HAP-1 (cell line): ENCODE results near the gene SV2C.
"Not testable (repeated sequence)": the region's sequence is repeated elsewhere in the genome, so short reads cannot be mapped to it uniquely, and the experiment has no call there.

ENCODE experiments used
- DNase-seq, 2 experiments: peaks; one replicate each; pipeline ENCODE4 v3.0.0-alpha.2; 2016 to 2020; ENCODE audit warnings: low spot score in 2 of 2
- H3K27me3 ChIP-seq: fragments of 250-450 bp; sonication (Bioruptor Pico); 2 replicates; pipeline ENCODE4 v1.5.1; 2020; ENCODE audit warnings: low read depth, mild to moderate bottlenecking, moderate library complexity
- H3K36me3 ChIP-seq: fragments of 250-450 bp; sonication (Bioruptor Pico); replicated peaks from 2 replicates; pipeline ENCODE4 v1.5.1; 2020; ENCODE audit warnings: mild to moderate bottlenecking
- H3K4me1 ChIP-seq: fragments of 250-450 bp; sonication (Bioruptor Pico); 2 replicates; pipeline ENCODE4 v1.5.1; 2020; ENCODE audit warnings: mild to moderate bottlenecking
- H3K4me3 ChIP-seq: fragments of 250-450 bp; sonication (Bioruptor Pico); 2 replicates; pipeline ENCODE4 v1.5.1; 2020; ENCODE audit warnings: mild to moderate bottlenecking, moderate library complexity
- H3K9me3 ChIP-seq: fragments of 250-450 bp; sonication (Bioruptor Pico); 2 replicates; pipeline ENCODE4 v1.5.1; 2020; ENCODE audit warnings: mild to moderate bottlenecking, moderate library complexity
- in situ Hi-C: fragments of 300-500 bp; cut with MboI; formaldehyde crosslinking; loops from 3 replicates; pipeline ENCODE4 v1.14.3; 2020; ENCODE audit warnings: low sequenced_read_pairs, inconsistent platforms, mixed read lengths

SV2C gene

DNA sequence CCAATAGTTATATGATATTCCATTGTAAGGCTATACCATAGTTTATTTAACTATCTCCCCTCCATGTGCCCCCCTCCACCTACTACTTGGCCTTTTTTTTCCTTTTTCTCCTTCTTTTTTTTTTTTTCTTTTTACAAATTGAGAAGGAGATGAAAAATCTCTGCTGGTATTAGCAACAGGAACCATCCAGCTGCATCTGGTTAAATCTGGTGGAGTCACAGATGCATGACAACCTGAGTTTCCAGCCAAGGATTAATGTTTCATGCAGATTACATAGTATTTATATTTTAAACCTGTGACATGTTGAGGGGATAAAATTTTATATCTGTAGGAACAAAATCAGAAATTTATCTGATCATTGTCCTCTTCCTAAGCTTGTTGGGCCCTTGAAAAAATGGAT, 191.4 kb downstream of the SV2C start:
- Histone ChIP-seq H3K27me3 (peaks cover 2% of the 10 kb centered on the region), H3K9me3 (no peaks in the 10 kb centered on the region), H3K4me1 (no peaks in the 10 kb centered on the region), H3K36me3 (no peaks in the 10 kb centered on the region), H3K4me3 (no peak overlapping the region)
- no peak for DNase-seq
- in situ Hi-C loops, result no loop called here

DNA sequence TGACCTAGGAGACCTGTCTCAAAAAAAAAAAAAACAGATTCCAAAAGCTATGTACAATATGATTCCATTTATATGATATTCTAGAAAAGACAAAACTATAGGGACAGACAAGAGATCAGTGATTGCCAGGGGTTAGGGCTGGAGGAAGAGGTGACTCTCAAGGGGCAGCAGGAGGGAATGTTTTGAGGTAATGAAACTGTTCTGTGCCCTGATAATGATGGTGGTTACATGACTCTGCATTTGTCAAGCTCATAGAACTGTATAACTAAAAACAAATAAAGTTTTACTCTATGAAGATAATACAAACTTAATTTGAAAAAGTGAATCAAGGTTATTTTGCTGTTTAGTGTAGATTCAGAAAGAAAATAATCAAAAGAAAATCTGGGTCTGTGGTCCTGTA, 194.6 kb downstream of the SV2C start:
- Histone ChIP-seq H3K27me3 (no peaks in the 10 kb centered on the region; the same call in 1 of the 2 replicates), H3K36me3 (no peaks in the 10 kb centered on the region), H3K4me3 (no peak overlapping the region), H3K4me1 (no peaks in the 10 kb centered on the region), H3K9me3 (no peaks in the 10 kb centered on the region)
- no peak for DNase-seq
- in situ Hi-C loops, result no loop called here

DNA sequence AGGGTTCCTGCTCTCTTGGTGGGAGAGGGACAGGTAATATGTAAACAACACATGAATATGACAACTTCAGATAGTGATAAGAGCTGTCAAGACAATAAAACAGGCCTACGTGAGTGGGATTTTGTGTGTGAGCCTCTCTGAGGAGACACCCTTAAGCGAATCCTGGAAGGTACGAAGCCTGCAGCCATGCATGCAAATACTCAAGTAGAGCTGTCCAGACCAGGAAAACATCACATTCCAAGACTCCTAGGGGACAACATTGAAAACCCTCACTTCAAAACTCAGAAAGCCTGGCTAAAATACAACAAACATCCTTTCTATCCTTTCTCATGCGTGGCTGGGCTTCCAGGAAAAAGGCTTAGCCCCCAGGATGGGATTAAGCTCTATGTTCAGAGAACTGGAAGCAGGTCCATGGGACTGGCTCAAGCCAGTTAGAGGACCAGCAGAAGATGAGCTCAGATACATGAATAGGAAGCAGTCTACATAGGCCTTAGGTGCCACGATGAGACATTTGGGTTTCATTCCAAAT, 195.1 kb downstream of the SV2C start:
- H3K36me3 ChIP-seq, result no peaks in the 10 kb centered on the region
- no peak overlapping the region for H3K4me3 ChIP-seq
- H3K4me1 ChIP-seq, result no peaks in the 10 kb centered on the region
- no peaks in the 10 kb centered on the region for H3K9me3 ChIP-seq
- DNase-seq, result no peak
- H3K27me3 ChIP-seq, result no peaks in the 10 kb centered on the region; the same call in 1 of the 2 replicates
- in situ Hi-C loops, result no loop called here

DNA sequence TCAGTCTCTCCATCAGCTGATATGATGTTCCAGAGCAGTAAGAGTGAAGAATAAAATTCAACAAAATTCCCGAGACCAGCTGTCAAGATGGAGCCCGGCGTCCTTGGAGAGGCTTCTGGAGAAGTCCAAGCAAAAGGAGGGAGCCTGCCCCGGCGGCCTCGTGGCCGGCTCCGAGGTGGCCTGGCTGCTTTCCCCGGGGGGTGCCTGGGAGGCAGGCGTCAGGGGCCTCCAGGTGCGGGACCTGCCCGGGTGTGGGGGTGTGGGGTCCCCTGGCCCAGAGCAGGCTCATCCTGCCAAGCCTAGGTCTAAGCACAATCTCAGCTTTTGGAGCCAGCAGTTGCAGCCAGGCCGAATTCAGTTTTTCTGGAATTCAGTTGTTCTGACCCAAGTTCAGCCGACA, 197.3 kb downstream of the SV2C start:
- H3K9me3 ChIP-seq, result no peaks in the 10 kb centered on the region
- no peak overlapping the region for H3K4me3 ChIP-seq
- no peaks in the 10 kb centered on the region for H3K36me3 ChIP-seq
- no peaks in the 10 kb centered on the region; the same call in 1 of the 2 replicates for H3K27me3 ChIP-seq
- in situ Hi-C loops, result no loop called here
- DNase-seq, result no peak
- H3K4me1 ChIP-seq, result no peaks in the 10 kb centered on the region

DNA sequence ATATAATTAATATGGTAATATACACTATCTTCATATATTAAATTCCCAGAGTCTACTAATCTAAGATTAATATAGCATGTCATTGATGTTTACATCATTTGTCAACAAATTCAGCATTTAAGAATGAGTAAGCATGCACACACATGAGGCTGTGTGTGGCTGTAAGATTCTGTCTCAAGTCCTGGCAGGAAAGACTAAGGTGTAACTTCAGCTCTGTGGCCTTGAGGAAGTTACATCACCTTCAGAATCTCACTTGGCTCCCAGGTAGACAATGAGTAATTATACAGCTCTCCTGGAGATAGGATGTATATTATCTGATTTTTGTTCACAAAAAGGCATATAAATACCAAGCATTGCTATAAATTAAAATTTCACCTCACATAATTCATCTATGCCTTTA, 200.5 kb downstream of the SV2C start:
- no peak for DNase-seq
- Histone ChIP-seq H3K27me3 (no peaks in the 10 kb centered on the region; the same call in 1 of the 2 replicates), H3K9me3 (no peaks in the 10 kb centered on the region), H3K4me1 (no peaks in the 10 kb centered on the region), H3K36me3 (no peaks in the 10 kb centered on the region), H3K4me3 (no peak overlapping the region)
- in situ Hi-C loops, result no loop called here

DNA sequence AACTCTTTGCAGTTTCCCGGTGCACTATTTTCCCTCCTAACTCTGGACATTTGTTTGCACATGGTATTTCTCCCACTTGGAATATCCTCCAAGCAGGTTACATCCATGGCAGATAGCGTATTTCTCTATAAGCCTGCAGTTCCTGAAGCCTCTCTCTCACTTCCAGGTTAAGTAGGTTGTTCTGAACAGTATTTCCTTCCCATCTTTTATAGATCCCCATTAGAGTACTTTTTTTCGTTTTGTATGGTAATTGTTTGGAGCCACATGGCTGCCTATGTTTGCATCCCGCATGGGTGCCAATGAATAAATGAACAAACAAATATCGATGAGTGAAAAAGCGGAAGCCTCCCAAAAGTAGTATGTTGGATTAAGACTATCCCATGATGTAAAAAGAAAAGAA, 206.5 kb downstream of the SV2C start:
- in situ Hi-C loops, result no loop called here
- H3K4me1 ChIP-seq, result no peaks in the 10 kb centered on the region

DNA sequence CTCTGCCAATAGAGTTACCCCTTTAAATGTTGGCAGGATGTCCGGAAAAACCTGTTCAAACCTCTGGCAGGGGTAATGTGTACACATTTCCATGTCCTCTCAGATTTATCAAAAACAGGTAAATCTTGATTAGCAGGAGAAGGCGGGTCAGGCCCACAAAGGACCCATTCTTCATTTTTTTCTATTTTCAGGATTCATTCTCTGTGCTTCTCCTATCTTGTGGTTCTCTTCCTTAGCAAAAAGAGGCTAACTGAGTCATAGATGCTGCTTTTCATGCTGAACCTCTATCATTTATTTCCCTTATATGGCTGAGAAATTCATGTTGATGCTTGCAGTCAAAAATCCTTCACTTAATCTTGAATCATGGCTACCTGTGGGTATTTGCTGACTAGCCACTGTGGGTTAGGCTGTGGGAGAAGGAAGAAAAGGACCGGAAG, 207.2 kb downstream of the SV2C start:
- Histone ChIP-seq H3K4me3 (no peak overlapping the region), H3K4me1 (no peaks in the 10 kb centered on the region), H3K9me3 (no peaks in the 10 kb centered on the region), H3K27me3 (no peaks in the 10 kb centered on the region), H3K36me3 (no peaks in the 10 kb centered on the region)
- no peak for DNase-seq
- in situ Hi-C loops, result no loop called here

More for the DNA sequence above, 206.5 kb downstream of the SV2C start:
- Histone ChIP-seq H3K9me3 (no peaks in the 10 kb centered on the region), H3K36me3 (no peaks in the 10 kb centered on the region), H3K27me3 (no peaks in the 10 kb centered on the region), H3K4me3 (no peak overlapping the region)
- DNase-seq, result no peak

DNA sequence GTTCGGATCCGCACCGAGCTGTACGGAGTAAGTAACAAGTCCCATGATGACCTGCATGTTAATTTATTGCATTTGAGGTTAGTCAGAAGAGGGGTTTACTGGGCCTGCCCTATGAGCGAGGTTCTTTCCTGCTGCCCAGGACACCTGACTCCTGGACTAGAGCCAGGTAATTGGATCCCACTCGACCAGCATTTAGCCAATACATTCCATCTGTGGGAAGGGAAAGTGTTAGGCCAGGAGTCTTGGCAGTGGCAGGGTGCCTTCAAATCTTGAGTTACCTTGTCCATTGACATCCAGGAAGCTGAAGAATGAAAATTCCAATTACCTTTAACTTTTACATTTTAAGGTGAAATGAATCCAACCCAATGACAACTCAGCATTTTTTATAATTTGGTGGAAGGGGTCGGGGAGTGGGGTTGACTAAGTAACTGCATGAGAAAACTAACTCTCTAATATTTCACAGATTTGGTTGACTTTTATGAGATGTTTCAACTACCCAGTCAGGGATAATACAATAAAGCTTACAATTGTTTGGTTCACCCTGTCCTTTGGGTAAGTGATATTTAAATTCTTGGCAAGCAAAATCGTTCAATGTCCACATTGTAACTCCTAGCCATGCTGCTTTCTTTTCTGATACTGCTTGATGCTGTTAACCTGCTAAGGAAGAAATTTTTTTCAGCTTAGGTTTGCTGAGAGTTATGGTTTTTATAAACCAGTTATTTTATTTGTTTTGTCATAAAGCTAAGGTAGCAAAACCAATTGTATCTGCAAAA, 208.3 kb downstream of the SV2C start:
- no peaks in the 10 kb centered on the region for H3K36me3 ChIP-seq
- in situ Hi-C loops, result no loop called here
- no peaks in the 10 kb centered on the region for H3K9me3 ChIP-seq
- no peaks in the 10 kb centered on the region for H3K27me3 ChIP-seq
- H3K4me3 ChIP-seq, result no peak overlapping the region
- no peak for DNase-seq
- no peaks in the 10 kb centered on the region for H3K4me1 ChIP-seq

DNA sequence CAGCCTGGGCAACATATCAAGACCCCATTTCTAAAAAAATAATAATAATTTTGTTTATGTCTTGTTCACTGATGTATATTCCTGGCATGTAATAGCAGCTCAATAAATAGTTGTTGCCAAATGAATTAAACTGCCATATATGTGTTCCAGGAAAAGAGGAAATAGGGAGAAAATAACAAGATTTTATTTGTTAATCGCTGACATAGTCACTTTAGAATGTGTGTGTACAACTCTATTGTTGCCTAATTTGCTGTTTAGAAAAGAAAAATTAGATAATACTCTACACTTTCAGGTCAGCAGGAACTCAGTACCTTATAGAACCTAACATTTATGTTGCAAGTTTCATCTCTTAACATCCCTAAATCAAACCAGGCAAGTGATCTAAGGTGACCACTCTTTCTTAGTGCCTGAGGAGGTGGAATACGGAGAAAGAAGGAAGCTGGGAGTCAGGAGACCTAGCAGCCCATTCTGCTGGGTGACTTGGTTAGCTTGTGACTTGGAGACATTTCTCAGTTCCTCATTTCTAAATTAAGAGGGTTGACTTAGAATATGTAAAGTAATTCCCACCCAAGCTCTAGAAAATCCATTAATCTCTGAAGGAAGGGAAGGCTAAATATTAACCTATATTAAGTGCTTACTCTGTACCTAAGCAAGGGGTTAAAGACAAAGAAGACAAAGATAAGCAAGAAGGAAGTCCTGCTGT, 209.6 kb downstream of the SV2C start:
- H3K4me1 ChIP-seq, result no peaks in the 10 kb centered on the region
- H3K4me3 ChIP-seq, result no peak overlapping the region
- no peaks in the 10 kb centered on the region for H3K36me3 ChIP-seq
- H3K27me3 ChIP-seq, result peaks cover 3% of the 10 kb centered on the region; the same call in 1 of the 2 replicates
- no peak for DNase-seq
- H3K9me3 ChIP-seq, result no peaks in the 10 kb centered on the region
- in situ Hi-C loops, result no loop called here

DNA sequence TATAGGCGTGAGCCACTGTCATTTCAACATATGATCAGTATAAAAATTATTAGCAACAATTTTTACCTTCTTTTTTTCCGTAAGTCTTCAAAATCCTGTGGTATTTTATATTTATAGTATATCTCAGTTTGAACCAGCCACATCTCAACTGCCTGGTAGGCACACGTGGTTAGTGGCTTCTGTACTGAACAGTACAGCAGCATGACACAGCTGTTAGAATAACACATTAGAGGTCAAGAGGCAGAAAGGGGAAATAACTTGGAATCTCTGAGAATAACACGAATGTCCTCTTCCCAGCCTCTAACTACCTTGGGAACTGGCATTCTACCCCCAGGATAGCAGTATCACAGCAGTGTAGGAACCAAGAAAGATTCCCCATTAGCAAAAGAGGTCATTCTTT, 211.4 kb downstream of the SV2C start:
- Histone ChIP-seq H3K4me3 (no peak overlapping the region), H3K9me3 (no peaks in the 10 kb centered on the region), H3K4me1 (no peaks in the 10 kb centered on the region), H3K36me3 (no peaks in the 10 kb centered on the region), H3K27me3 (peaks cover 11% of the 10 kb centered on the region)
- DNase-seq, result no peak
- in situ Hi-C loops, result no loop called here

DNA sequence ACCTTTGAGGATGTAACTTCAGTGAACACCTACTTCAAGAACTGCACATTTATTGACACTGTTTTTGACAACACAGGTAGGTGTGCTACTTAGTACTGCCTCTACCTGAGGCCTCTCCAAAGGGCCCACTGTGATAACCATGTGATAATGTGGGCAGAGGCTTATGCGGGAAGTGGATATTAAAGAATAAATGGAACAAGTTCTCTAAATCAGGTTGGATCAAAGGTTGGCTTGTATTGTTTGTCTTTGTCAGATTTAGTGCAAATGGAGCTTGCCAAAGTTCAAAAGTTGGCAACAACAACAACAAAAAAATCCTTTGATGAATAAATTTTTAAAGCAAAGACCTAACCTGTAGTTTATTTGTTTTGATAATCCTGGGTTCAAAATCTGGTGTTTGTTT, 215.7 kb downstream of the SV2C start:
- peaks cover 11% of the 10 kb centered on the region for H3K27me3 ChIP-seq
- H3K9me3 ChIP-seq, result no peaks in the 10 kb centered on the region
- DNase-seq, result no peak
- no peaks in the 10 kb centered on the region for H3K4me1 ChIP-seq
- in situ Hi-C loops, result no loop called here
- H3K36me3 ChIP-seq, result no peaks in the 10 kb centered on the region
- no peak overlapping the region for H3K4me3 ChIP-seq

DNA sequence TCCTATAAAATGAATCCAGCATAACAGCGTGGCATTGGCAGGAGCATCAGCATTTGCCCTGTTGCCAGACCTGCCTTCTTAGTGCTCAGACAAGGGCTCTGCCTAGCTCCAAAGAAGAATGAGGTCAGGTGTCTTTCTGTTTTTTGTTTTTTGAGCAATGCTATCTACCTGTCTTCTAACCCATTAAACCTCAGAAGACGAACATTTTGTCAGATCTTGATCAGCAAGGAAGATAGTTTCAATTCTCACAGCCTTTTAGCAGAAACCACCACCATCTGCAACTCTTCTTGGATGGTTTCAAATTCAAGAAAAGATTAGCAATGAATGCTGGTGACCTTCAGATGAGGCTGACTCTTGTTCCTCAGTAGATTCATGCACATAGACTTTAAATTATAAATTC, 216.4 kb downstream of the SV2C start:
- Histone ChIP-seq H3K4me1 (no peaks in the 10 kb centered on the region), H3K36me3 (no peaks in the 10 kb centered on the region), H3K9me3 (no peaks in the 10 kb centered on the region), H3K27me3 (peaks cover 11% of the 10 kb centered on the region), H3K4me3 (no peak overlapping the region)
- DNase-seq, result no peak
- in situ Hi-C loops, result no loop called here

DNA sequence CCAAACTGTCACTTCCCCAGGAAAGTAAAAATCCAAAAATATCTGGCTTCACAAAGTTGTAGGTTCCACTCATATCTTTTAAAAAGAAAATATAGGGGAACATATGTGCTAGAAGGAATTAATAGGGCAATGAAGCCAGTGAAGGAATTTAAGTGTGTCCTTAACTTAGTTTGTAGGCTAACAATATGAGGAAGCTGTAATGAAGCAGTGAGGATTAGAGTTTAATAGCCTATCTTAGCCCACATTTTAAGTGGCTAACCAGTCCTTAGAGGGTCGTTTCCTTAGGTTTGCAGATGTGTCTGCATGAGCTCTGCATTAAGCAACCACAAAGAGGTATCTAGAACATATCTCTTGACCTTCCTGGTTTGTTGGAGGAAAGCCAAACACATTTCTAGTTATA, 218.7 kb downstream of the SV2C start:
- H3K27me3 ChIP-seq, result peaks cover 11% of the 10 kb centered on the region
- H3K4me1 ChIP-seq, H3K36me3 ChIP-seq, H3K4me3 ChIP-seq, H3K9me3 ChIP-seq, in situ Hi-C loops, DNase-seq: not testable (repeated sequence)

DNA sequence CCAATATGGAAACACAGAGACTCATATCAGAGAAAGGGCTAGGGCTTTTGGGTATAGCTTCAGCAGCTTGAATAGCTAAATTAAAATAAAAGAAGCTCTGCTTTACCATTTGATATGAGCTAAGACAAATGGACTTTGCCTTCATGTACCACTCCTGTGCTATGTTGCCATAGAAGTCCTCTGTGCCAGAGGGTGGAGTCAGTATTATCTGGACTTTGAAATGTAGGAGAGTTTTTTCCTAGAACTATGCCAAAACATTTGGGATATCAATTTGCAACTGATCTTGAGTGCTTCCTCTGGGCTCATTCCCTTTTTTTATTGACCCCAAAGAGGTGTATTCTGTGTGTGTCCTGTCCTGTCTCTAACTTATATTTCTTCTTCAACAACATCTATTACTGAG, 219.5 kb downstream of the SV2C start:
- H3K4me3 ChIP-seq, DNase-seq, H3K4me1 ChIP-seq, H3K9me3 ChIP-seq, in situ Hi-C loops, H3K36me3 ChIP-seq, H3K27me3 ChIP-seq: not testable (repeated sequence)
